WI38 (cell line): Measurements from ENCODE around the gene MCF2L2.

ENCODE experiments used
- H3K4me3 ChIP-seq: 2 replicates; pipeline ENCODE4 v1.5.1; 2011; ENCODE audit warnings: low read depth, mild to moderate bottlenecking, control low read depth, low read length
- CTCF ChIP-seq: IDR thresholded peaks from 2 replicates; pipeline ENCODE4 v1.5.1; 2012; ENCODE audit warnings: low read depth, mild to moderate bottlenecking, control low read depth, low read length

The MCF2L2 gene

DNA sequence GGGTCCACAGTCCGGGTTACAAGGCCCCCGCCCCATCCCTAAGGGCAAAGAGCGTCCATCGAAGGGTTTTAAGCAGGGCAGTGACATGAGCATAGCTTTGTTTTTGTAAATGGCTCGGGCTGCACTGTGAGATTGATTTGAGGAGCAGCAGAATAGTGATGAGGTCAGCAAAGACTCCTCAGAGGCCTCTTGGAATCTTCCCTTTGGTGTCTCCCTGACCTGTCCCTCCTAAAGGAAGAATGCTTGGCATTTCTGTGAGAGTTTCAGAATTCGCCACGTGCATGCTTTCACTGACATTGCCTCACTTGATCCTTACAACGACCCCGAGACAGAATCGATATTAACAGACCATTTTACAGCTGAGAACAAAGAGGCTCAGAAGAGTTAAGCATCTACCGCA lies 286.2 kb downstream of the MCF2L2 start:
- no peak for TF ChIP-seq CTCF
- no peak overlapping the region for H3K4me3 ChIP-seq

DNA sequence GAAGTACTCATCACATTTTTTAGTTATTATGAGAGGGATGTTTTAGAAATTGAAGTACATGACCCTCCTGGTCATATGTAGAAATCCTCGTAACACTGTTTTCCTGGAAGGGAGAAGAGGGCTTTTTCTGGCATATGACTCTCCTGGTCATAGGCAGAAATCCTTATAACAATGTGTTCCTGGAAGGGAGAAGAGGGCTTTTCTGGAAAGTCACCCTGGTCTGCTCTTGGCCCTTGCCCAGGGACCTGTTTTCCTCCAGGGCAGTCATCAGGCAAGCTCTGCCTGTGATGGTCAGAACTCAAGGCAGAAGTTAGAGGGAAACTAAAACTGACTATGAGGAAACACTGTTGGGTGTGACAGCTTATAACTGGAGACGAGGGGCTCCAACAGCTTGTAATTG lies 293.6 kb downstream of the MCF2L2 start:
- H3K4me3 ChIP-seq, result no peak overlapping the region
- TF ChIP-seq CTCF, result no peak

- no peak overlapping the region for H3K4me3 ChIP-seq
- TF ChIP-seq CTCF, result no peak
Observed at GRCh38 chr3:183132409-183132808, 296.0 kb downstream of the MCF2L2 start.

- no peak for TF ChIP-seq CTCF
- H3K4me3 ChIP-seq, result no peak overlapping the region
Observed at GRCh38 chr3:183131735-183132134, 296.7 kb downstream of the MCF2L2 start.

DNA sequence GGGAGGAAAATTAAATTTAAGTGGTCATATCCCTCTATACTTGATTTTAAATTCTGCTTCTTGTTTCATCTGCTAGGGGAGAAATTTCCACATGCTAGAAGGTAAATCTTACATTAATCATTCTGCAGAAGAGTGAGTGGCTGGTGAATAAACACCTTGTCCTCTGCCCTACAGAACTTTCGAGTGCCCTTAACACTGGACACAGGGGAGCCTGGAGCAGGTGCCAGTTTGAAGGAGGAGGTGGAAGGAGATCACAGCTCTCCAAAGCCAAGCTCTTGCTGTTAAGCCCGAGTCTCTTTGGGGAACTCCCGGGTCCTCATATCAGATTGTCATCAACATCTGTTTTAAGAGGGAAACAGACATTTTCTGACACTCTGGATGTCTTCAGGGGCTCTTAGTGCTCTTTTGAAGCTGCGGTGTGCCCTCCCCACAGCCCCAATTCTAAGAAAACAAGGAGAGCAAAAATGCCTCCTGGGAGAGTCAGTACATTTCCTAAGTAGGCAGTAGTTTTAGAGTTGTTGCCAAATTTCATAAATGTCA lies 297.2 kb downstream of the MCF2L2 start:
- no peak overlapping the region for H3K4me3 ChIP-seq
- no peak for TF ChIP-seq CTCF

DNA sequence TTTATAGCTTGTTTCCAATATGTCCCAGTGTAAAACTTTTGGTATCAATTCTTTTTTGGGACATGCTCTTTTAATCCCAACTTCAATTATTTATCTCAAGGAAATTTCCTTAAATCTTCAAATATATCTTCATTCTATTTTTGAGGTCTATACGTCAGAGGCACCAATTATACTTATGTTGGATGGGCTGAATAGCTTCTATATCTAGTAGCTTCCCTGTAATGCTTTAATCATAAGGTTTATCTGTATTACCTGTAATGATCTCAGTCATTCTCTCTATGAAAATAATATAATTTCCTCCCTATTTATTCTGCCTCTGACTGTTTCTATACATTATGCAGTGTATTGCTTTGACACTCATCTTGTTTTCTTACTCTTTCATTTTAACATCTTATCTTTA lies 299.2 kb downstream of the MCF2L2 start:
- no peak for TF ChIP-seq CTCF
- no peak overlapping the region for H3K4me3 ChIP-seq

GRCh38 chr3:183128709-183129108 lies 299.7 kb downstream of the MCF2L2 start:
- no peak overlapping the region for H3K4me3 ChIP-seq
- TF ChIP-seq CTCF, result no peak
